ENCODE measurements around the gene DENND4B. TPM values are rescaled to one million over a fixed set of nuclear protein-coding genes. Genes with fewer than 3 reads are reported as not detected.

DENND4B gene
- total and polyA plus RNA-seq, 9 of the 15 experiments (the other 6 are each of a cell fraction or from before 2014, with no cell fraction given) = 9.5 to 80.5 (median 23.1) TPM

DNA sequence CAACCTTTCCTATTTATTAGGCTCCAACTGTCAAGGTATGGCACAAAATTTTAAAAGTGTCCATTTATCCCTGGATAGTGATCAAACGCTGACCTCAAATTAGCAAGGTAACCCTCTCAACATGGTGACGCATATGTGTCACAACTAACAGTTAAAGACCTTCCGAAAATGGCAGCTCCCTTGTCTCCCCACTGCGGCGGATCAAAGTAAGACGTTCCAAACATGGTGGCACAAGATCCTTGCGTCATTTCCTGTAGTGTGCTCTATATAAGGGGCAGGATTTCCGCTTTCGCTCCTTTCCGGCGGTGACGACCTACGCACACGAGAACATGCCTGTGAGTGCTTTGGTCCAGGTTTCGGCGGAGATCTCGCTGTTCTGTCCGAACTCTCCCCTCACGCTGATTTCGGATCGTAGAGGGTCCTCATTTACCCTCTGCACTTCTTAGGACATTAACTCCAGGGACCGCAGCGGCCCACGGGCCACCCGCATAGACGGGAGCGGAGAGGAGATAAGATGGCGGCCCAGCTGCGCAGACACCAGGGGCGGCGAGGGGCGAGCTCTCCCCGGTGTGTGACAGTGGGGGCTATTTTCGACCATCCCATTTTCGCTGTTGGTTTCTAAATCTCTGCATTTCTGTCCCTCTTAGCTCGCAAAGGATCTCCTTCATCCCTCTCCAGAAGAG lies 44.1 kb upstream of the DENND4B start, which contains the start of gene RPS27 (continued):
- TF ChIP-seq, protein P1, sequence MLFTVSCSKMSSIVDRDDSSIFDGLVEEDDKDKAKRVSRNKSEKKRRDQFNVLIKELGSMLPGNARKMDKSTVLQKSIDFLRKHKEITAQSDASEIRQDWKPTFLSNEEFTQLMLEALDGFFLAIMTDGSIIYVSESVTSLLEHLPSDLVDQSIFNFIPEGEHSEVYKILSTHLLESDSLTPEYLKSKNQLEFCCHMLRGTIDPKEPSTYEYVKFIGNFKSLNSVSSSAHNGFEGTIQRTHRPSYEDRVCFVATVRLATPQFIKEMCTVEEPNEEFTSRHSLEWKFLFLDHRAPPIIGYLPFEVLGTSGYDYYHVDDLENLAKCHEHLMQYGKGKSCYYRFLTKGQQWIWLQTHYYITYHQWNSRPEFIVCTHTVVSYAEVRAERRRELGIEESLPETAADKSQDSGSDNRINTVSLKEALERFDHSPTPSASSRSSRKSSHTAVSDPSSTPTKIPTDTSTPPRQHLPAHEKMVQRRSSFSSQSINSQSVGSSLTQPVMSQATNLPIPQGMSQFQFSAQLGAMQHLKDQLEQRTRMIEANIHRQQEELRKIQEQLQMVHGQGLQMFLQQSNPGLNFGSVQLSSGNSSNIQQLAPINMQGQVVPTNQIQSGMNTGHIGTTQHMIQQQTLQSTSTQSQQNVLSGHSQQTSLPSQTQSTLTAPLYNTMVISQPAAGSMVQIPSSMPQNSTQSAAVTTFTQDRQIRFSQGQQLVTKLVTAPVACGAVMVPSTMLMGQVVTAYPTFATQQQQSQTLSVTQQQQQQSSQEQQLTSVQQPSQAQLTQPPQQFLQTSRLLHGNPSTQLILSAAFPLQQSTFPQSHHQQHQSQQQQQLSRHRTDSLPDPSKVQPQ (CRISPR knock-in tag; IDR thresholded peaks at IDR 0.05; ENCODE audit: borderline replicate concordance) = no peak
- TF ChIP-seq, protein P2, sequence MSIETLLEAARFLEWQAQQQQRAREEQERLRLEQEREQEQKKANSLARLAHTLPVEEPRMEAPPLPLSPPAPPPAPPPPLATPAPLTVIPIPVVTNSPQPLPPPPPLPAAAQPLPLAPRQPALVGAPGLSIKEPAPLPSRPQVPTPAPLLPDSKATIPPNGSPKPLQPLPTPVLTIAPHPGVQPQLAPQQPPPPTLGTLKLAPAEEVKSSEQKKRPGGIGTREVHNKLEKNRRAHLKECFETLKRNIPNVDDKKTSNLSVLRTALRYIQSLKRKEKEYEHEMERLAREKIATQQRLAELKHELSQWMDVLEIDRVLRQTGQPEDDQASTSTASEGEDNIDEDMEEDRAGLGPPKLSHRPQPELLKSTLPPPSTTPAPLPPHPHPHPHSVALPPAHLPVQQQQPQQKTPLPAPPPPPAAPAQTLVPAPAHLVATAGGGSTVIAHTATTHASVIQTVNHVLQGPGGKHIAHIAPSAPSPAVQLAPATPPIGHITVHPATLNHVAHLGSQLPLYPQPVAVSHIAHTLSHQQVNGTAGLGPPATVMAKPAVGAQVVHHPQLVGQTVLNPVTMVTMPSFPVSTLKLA (conservative IDR thresholded peaks at IDR 0.05) = peak; percentile 72 to 83
- TF ChIP-seq PTTG1 (tag; IDR thresholded peaks at IDR 0.05; ENCODE audit: low read depth) (0 out of 2 replicates have a peak, but pooled peaks have one; percentile 45), REST (IDR thresholded peaks at IDR 0.05; ENCODE audit: borderline replicate concordance) (no peak), REST (CRISPR knock-in tag; IDR thresholded peaks at IDR 0.05; ENCODE audit: low read depth) (no peak), GATAD2B (IDR thresholded peaks at IDR 0.05; ENCODE audit: borderline replicate concordance) (peak; percentile 76; the same call in 1 of the 2 replicates), ZBTB9 (CRISPR knock-in tag; IDR thresholded peaks at IDR 0.05) (0 out of 2 replicates have a peak, but pooled peaks have one; percentile 43), ZNF212 (CRISPR knock-in tag; IDR thresholded peaks at IDR 0.05) (no peak), RBM25 (IDR thresholded peaks at IDR 0.05; ENCODE audit: low read depth, low read length, severe bottlenecking) (no peak), ZBTB33 (CRISPR knock-in tag; IDR thresholded peaks at IDR 0.05) (peak; percentile 30; the same call in 1 of the 2 replicates)

Measured in K562 (cell line).